ENCODE data around the gene PCYOX1L. TPM values are rescaled to one million over a fixed set of nuclear protein-coding genes. Genes with fewer than 3 reads are reported as not detected.

The PCYOX1L gene
- polyA plus RNA-seq, 2 of the 4 experiments (the other 2 are of a cell fraction), result 2.1 to 6.7 TPM

DNA sequence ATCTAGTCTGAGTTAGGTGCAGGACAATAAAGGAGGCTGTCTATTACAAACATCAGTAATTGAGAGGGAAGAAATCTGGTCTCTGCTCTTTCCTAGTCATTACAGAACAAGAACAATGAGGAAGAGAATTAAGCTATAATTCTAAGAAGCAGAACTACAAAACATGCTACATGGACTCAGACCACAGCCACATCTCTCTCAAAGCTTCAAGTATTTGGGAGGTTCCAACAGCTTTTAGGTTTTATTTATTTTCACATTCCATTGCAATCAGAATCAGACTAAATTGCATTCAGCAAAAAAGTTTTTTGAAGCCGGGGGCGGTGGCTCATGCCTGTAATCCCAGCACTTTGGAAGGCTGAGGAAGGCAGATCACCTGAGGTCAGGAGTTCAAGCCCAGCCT, 13.7 kb upstream of the PCYOX1L start:
- no peak for TF ChIP-seq BHLHE40 (IDR thresholded peaks at IDR 0.05; ENCODE audit: low read depth, low read length)
- no peak for TF ChIP-seq CTCF (IDR thresholded peaks at IDR 0.05)
- TF ChIP-seq EP300 (IDR thresholded peaks at IDR 0.05), result no peak
- TF ChIP-seq HOXB5 (CRISPR knock-in tag; IDR thresholded peaks at IDR 0.05), result no peak
- no peak for TF ChIP-seq SREBF2 (IDR thresholded peaks at IDR 0.05)
- no peak for TF ChIP-seq ESRRA (IDR thresholded peaks at IDR 0.05; ENCODE audit: borderline replicate concordance, low read length)
- TF ChIP-seq, protein P1, sequence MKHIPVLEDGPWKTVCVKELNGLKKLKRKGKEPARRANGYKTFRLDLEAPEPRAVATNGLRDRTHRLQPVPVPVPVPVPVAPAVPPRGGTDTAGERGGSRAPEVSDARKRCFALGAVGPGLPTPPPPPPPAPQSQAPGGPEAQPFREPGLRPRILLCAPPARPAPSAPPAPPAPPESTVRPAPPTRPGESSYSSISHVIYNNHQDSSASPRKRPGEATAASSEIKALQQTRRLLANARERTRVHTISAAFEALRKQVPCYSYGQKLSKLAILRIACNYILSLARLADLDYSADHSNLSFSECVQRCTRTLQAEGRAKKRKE (CRISPR knock-in tag; IDR thresholded peaks at IDR 0.05; ENCODE audit: low read depth), result no peak
- TF ChIP-seq CEBPB (IDR thresholded peaks at IDR 0.05), result no peak
- TF ChIP-seq NR3C1 (IDR thresholded peaks at IDR 0.05), result no peak
- no peak for TF ChIP-seq TP53 (CRISPR knock-in tag; IDR thresholded peaks at IDR 0.05)
- TF ChIP-seq, protein P2, sequence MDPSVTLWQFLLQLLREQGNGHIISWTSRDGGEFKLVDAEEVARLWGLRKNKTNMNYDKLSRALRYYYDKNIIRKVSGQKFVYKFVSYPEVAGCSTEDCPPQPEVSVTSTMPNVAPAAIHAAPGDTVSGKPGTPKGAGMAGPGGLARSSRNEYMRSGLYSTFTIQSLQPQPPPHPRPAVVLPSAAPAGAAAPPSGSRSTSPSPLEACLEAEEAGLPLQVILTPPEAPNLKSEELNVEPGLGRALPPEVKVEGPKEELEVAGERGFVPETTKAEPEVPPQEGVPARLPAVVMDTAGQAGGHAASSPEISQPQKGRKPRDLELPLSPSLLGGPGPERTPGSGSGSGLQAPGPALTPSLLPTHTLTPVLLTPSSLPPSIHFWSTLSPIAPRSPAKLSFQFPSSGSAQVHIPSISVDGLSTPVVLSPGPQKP (IDR thresholded peaks at IDR 0.05; ENCODE audit: low read depth, low read length), result no peak
- no peak for TF ChIP-seq GATA3 (IDR thresholded peaks at IDR 0.05; ENCODE audit: borderline replicate concordance)
- no peak for TF ChIP-seq E2F6 (IDR thresholded peaks at IDR 0.05; ENCODE audit: borderline replicate concordance, low read depth)
- no peak for TF ChIP-seq NFE2L2 (conservative IDR thresholded peaks at IDR 0.05; ENCODE audit: low read length)
- TF ChIP-seq, protein P3, sequence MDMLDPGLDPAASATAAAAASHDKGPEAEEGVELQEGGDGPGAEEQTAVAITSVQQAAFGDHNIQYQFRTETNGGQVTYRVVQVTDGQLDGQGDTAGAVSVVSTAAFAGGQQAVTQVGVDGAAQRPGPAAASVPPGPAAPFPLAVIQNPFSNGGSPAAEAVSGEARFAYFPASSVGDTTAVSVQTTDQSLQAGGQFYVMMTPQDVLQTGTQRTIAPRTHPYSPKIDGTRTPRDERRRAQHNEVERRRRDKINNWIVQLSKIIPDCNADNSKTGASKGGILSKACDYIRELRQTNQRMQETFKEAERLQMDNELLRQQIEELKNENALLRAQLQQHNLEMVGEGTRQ (IDR thresholded peaks at IDR 0.05), result no peak
- TF ChIP-seq CBX2 (IDR thresholded peaks at IDR 0.05; ENCODE audit: borderline replicate concordance, low read depth), result no peak
- TF ChIP-seq KDM5A (IDR thresholded peaks at IDR 0.05), result no peak
- TF ChIP-seq HOXA7 (CRISPR knock-in tag; IDR thresholded peaks at IDR 0.05), result no peak
- peak overlapping the region; percentile 94 for H3K4me3 ChIP-seq
- WGBS (ENCODE audit: missing lambda C conversion rate), result 95% methylated on average over 2 of the region's 2 CpGs
- ChIA-PET POLR2A (interaction anchor here (1.4 to 2.1 kb wide), 5 partner anchors 8 to 207 kb away, joined by 4 to 19 read pairs (median 4); partner anchors contain the start of gene CSNK1A1), CTCF (interaction anchor here (0.7 to 12.7 kb wide), 8 partner anchors 12 to 208 kb away, joined by 3 to 93 read pairs (median 6); partner anchors contain the start of gene CSNK1A1)
- FAIRE-seq (no peak), ATAC-seq (no peak), DNase-seq (ENCODE audit: low read depth in 1 of 2, low spot score in 1 of 2) (no peak)
- H3K9me3 ChIP-seq, result no peaks in the 10 kb centered on the region
- H3K27ac ChIP-seq, result peak overlapping the region; percentile 89 to 93; a peak in 5 of 6 replicates
- H3K4me1 ChIP-seq, result peaks cover 23% of the 10 kb centered on the region
- peak overlapping the region; percentile 63 for H3K4me2 ChIP-seq

DNA sequence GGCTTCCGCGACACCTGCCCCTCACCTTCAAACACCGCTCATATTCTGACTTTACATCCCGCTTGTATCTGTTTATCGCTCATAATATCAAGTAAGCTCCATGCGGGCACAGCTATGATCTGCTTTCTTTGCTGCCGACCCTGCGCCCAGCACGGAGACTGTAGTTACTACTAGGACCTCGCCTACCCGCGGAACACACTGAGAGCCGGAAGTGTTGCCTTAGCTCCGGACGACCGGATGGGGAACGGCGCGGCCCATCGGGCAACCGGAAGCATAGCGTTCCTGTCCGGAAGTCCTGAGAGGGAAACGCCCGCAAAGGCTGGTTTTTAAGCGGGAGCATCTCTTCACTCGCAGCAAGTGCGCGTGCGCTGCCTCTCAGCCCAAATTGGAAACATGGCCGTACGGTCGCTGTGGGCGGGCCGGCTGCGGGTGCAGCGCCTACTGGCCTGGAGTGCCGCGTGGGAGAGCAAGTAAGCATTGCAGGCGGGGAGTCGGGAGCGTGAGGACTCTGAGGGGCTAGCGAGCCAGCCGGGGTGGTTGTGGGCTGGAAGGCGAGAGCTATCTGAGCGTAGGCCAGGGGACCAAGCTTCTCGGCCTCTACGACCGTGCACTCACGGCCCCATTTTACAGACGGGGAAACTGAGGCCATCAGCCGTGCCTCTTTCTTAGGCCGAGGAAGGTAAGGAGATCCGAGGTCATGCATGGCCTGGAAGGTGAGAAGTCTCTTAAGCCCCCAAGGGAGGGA, 12.5 kb upstream of the PCYOX1L start, which contains the start of gene GRPEL2:
TSS of gene GRPEL2 (plus strand) at position 353 of the 745 bp plus-strand sequence. CDS start at position 394, 41 bp downstream.
- Histone ChIP-seq H3K9me3 (no peaks in the 10 kb centered on the region), H3K4me3 (peak within 1 kb of the TSS; percentile 94), H3K4me1 (peaks cover 23% of the 10 kb centered on the region), H3K27ac (peak within 1 kb of the TSS; percentile 89 to 93), H3K4me2 (peak within 1 kb of the TSS; percentile 83)
- DNase-seq (ENCODE audit: low read depth in 1 of 2, low spot score in 1 of 2) (peak; percentile 98 to 99), FAIRE-seq (peak; percentile 73), ATAC-seq (peak; percentile 99 to 100)
- WGBS (ENCODE audit: missing lambda C conversion rate), result 2% methylated on average over 29 of the region's 54 CpGs
- CTCF ChIA-PET, result interaction anchor here (0.9 to 12.7 kb wide), 13 partner anchors 8 to 230 kb away, joined by 3 to 93 read pairs (median 5); partner anchors contain the start of gene CSNK1A1
- POLR2A ChIA-PET, result interaction anchor here (0.6 to 2.5 kb wide), 16 partner anchors 8 to 217 kb away, joined by 3 to 34 read pairs (median 4); partner anchors contain the start of genes CSNK1A1 and PCYOX1L
- TF ChIP-seq JUNB (IDR thresholded peaks at IDR 0.05) (no peak), TP53 (CRISPR knock-in tag; IDR thresholded peaks at IDR 0.05) (no peak), CEBPB (IDR thresholded peaks at IDR 0.05) (no peak), EHMT2 (IDR thresholded peaks at IDR 0.05; ENCODE audit: low read depth) (no peak), ZSCAN20 (CRISPR knock-in tag; IDR thresholded peaks at IDR 0.05) (no peak), KDM5A (IDR thresholded peaks at IDR 0.05) (peak; percentile 71; the same call in 1 of the 2 replicates), HOXA7 (CRISPR knock-in tag; IDR thresholded peaks at IDR 0.05) (no peak; the same call in 1 of the 2 replicates), CHD4 (IDR thresholded peaks at IDR 0.05; ENCODE audit: borderline replicate concordance) (peak; percentile 76; the same call in 1 of the 2 replicates), MYC (IDR thresholded peaks at IDR 0.05; ENCODE audit: borderline replicate concordance, low read length) (peak; percentile 85), FOSL2 (IDR thresholded peaks at IDR 0.05) (no peak), FOSL2 (CRISPR knock-in tag; IDR thresholded peaks at IDR 0.05) (no peak)
- TF ChIP-seq, protein P4, sequence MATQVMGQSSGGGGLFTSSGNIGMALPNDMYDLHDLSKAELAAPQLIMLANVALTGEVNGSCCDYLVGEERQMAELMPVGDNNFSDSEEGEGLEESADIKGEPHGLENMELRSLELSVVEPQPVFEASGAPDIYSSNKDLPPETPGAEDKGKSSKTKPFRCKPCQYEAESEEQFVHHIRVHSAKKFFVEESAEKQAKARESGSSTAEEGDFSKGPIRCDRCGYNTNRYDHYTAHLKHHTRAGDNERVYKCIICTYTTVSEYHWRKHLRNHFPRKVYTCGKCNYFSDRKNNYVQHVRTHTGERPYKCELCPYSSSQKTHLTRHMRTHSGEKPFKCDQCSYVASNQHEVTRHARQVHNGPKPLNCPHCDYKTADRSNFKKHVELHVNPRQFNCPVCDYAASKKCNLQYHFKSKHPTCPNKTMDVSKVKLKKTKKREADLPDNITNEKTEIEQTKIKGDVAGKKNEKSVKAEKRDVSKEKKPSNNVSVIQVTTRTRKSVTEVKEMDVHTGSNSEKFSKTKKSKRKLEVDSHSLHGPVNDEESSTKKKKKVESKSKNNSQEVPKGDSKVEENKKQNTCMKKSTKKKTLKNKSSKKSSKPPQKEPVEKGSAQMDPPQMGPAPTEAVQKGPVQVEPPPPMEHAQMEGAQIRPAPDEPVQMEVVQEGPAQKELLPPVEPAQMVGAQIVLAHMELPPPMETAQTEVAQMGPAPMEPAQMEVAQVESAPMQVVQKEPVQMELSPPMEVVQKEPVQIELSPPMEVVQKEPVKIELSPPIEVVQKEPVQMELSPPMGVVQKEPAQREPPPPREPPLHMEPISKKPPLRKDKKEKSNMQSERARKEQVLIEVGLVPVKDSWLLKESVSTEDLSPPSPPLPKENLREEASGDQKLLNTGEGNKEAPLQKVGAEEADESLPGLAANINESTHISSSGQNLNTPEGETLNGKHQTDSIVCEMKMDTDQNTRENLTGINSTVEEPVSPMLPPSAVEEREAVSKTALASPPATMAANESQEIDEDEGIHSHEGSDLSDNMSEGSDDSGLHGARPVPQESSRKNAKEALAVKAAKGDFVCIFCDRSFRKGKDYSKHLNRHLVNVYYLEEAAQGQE (IDR thresholded peaks at IDR 0.05), result no peak
